ENCODE results near the gene RGS18.

- no peak for TF ChIP-seq ZNF701 (tag by site-specific recombination; IDR thresholded peaks at IDR 0.05)
- no peak for TF ChIP-seq YY1 (tag by site-specific recombination; IDR thresholded peaks at IDR 0.05)
- no peak for TF ChIP-seq ZNF121 (tag by site-specific recombination; IDR thresholded peaks at IDR 0.05)
- TF ChIP-seq WT1 (tag by site-specific recombination; IDR thresholded peaks at IDR 0.05), result no peak
- no peak for TF ChIP-seq ZNF274 (IDR thresholded peaks at IDR 0.05; ENCODE audit: low read length)
- TF ChIP-seq ZNF274 (tag by site-specific recombination; IDR thresholded peaks at IDR 0.05; ENCODE audit: borderline replicate concordance), result no peak
- TF ChIP-seq CTCF (tag by site-specific recombination; IDR thresholded peaks at IDR 0.05), result no peak
- no peak for TF ChIP-seq ZNF24 (tag by site-specific recombination; IDR thresholded peaks at IDR 0.05)
- no peak for TF ChIP-seq ZNF555 (tag by site-specific recombination; conservative IDR thresholded peaks at IDR 0.05)
- TF ChIP-seq, protein P1, sequence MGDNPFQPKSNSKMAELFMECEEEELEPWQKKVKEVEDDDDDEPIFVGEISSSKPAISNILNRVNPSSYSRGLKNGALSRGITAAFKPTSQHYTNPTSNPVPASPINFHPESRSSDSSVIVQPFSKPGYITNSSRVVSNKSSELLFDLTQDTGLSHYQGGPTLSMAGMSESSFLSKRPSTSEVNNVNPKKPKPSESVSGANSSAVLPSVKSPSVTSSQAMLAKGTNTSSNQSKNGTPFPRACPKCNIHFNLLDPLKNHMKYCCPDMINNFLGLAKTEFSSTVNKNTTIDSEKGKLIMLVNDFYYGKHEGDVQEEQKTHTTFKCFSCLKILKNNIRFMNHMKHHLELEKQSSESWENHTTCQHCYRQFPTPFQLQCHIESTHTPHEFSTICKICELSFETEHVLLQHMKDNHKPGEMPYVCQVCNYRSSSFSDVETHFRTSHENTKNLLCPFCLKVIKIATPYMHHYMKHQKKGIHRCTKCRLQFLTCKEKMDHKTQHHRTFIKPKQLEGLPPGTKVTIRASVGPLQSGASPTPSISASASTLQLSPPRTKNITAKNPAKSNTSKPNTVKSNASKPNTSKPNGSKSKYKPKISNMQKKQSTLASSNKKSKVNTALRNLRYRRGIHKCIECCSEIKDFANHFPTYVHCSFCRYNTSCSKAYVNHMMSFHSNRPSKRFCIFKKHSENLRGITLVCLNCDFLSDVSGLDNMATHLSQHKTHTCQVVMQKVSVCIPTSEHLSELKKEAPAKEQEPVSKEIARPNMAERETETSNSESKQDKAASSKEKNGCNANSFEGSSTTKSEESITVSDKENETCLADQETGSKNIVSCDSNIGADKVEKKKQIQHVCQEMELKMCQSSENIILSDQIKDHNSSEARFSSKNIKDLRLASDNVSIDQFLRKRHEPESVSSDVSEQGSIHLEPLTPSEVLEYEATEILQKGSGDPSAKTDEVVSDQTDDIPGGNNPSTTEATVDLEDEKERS (tag by site-specific recombination; IDR thresholded peaks at IDR 0.05), result no peak
- TF ChIP-seq HOXD13 (CRISPR knock-in tag; IDR thresholded peaks at IDR 0.05; ENCODE audit: borderline replicate concordance), result no peak
- TF ChIP-seq, protein P2, sequence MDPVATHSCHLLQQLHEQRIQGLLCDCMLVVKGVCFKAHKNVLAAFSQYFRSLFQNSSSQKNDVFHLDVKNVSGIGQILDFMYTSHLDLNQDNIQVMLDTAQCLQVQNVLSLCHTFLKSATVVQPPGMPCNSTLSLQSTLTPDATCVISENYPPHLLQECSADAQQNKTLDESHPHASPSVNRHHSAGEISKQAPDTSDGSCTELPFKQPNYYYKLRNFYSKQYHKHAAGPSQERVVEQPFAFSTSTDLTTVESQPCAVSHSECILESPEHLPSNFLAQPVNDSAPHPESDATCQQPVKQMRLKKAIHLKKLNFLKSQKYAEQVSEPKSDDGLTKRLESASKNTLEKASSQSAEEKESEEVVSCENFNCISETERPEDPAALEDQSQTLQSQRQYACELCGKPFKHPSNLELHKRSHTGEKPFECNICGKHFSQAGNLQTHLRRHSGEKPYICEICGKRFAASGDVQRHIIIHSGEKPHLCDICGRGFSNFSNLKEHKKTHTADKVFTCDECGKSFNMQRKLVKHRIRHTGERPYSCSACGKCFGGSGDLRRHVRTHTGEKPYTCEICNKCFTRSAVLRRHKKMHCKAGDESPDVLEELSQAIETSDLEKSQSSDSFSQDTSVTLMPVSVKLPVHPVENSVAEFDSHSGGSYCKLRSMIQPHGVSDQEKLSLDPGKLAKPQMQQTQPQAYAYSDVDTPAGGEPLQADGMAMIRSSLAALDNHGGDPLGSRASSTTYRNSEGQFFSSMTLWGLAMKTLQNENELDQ (tag by site-specific recombination; IDR thresholded peaks at IDR 0.05; ENCODE audit: low read depth), result no peak
- TF ChIP-seq, protein P3, sequence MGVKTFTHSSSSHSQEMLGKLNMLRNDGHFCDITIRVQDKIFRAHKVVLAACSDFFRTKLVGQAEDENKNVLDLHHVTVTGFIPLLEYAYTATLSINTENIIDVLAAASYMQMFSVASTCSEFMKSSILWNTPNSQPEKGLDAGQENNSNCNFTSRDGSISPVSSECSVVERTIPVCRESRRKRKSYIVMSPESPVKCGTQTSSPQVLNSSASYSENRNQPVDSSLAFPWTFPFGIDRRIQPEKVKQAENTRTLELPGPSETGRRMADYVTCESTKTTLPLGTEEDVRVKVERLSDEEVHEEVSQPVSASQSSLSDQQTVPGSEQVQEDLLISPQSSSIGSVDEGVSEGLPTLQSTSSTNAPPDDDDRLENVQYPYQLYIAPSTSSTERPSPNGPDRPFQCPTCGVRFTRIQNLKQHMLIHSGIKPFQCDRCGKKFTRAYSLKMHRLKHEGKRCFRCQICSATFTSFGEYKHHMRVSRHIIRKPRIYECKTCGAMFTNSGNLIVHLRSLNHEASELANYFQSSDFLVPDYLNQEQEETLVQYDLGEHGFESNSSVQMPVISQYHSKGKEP (tag by site-specific recombination; IDR thresholded peaks at IDR 0.05), result no peak
- TF ChIP-seq ZBTB8A (tag by site-specific recombination; IDR thresholded peaks at IDR 0.05), result no peak
Measured at GRCh38 chr1:192159781-192160180, 1.5 kb downstream of the RGS18 start.
